ENCODE measurements around the gene PCDH9.

The PCDH9 gene

GRCh38 chr13:67229481-67230403, at the start of gene PCDH9:
PCDH9 (minus strand) TSS chr13:67230336; CDS start chr13:67228440, 1,896 bp downstream.
- no peak for DNase-seq

DNA sequence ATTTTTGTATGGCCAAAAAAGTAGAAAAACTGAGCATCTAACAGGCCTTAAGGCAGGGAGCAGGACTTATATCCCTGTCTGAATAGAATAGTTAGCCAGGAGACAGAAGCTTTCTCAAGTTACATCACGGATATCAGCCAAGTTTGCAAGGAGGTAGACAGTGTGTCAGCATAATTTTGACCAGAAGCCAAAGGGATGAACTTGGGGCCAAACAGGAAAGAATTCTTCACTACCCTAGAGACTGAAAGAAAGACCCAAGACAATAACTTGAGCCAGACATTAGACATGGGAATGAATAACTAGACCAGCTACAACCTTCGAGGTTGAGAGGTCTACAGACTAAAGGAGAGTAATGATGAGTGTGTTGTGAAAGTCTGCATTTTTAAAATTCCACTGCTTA, 48.1 kb upstream of the PCDH9 start:
- no peak for DNase-seq

DNA sequence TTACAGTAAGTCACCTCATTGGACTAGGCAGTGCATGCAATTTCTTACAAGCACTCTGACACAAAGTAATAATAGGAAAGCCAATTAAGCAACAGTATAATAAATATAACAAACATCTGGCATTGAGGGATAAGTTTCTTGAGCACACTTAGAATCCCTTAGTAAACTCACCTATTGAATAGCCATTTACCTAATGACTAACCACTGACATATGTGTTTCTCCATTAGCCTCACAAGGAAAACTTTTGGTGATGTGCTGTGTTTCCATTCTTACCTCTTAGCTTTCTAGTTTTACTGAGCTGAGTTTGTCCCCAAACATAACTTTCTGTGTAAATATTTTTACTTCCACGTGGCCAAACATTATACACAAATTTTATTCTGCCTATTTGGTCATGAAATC, 47.4 kb upstream of the PCDH9 start:
- DNase-seq: no peak

GRCh38 chr13:67275351-67275960, 45.3 kb upstream of the PCDH9 start:
- no peak for DNase-seq

DNA sequence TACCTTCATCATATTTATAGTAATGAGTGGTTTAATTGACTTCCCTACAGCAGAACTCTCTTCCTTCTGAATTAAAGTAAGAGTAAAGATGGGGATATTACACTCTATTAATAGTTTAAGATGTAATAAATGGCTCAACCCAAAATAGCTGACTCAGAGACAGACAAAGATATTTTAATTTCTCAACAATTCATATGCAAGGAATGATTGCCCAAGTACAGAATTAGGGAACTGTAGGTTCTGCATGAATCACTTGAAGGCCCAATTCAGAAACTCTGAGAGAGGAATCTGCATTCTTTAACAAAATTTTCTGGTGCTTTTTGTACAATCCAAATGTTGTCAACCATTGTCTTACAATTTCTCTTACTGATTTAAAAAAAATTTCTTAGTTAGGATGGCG, 42.9 kb upstream of the PCDH9 start:
- DNase-seq: no peak

DNA sequence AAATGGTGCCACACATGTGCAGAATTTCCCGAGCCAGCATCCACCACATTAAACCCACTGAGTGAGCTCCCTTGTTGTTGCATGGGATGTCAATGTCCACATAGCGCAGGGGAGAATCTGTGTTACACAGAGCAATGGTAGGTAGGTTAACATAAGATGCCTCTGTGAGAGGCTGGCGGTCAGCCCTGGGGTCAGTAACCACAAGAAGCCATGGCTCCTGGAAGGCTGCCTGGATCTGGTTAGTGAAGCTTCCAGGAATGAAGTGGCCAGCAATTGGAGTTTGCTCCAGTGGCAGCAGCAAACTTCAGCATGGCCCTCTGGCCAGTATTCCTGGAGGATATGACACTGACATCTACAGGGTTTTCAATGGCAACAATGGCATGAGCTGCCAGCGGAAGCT, 37.0 kb upstream of the PCDH9 start:
- no peak for DNase-seq

GRCh38 chr13:67259208-67259607, 29.1 kb upstream of the PCDH9 start:
- no peak for DNase-seq

DNA sequence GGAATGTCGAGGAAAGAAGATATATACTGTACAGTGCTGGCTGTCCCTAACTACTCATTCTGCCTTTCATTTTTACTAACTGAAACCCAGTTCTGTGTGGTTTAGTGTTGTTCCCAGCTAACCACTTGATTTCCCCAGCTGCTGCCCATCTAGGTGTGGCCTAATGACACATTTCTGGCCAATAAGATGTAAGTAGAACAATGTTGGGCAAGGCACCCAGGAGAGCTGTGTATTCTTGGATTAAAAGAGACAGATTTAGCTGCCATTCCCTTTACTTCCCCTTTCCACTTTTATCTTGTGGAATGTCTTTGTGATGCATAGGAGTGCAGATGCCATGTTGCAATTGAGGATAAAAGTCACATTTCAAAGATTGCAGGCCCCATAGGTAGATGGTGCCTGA, 28.3 kb upstream of the PCDH9 start:
- no peak for DNase-seq

DNA sequence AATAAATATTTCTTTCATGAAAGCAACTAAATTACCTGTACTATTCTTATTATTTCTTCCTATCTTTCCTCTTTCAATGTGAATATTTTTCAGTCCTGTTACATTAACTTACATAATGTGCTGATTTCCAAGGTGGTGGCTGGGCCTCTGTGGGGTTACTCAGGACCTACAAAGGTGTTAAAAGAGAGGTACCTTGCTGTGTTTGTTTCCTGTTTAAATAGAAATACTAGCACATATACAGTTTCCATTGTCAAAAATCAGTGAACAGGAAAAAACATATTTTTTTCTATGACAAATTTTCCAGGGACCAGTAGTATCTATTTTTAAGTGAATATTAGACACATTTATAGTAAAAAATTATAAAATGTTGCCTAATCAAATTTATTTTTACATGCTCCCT, 8.7 kb upstream of the PCDH9 start:
- DNase-seq: no peak

DNA sequence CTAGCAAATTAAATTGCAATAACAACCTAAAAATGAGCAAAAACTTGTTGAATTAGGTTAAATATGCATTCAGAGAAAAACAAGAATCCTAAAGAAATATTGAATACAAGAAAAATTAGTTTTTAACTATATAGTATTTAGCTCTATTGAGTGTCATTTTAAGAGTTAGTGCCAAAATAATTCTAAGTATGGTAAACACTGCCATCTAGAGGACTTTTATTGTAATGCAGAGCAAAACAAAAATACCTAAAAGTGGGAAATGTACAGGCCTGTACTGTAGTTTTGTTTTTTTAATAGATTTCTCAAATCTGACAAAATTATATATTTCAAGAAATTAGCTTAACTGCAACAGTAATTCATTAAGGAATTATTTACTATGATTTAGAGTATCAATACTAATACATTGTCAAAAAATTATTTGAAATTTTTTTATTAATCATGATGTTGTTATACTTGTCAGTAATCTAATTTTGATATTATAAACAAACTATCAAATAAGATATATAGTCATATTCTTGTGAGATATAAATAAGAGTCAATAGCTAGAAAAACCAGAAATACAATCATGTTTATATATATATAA, 8.2 kb upstream of the PCDH9 start:
- DNase-seq: peak; percentile 21

DNA sequence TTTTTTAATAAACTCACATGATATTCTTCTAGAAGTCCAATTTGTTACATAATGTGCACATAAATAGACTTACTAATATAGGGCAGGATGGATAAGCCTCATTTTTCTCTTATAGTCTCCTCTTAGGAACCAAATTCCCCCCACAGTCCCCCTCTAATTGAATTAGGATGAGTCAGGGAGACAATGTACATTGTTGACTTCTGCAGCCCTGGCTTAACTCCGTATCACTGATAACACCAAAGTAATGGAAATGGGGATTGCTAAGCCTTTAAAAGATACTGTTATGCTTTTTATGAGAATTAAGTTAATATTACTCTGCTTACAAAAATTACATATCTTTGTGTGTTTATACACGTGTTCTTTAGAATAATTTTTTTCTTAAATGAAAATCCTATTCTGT, 5.1 kb upstream of the PCDH9 start:
- DNase-seq: no peak

GRCh38 chr13:67232384-67232783, 2.2 kb upstream of the PCDH9 start:
- no peak for DNase-seq

DNA sequence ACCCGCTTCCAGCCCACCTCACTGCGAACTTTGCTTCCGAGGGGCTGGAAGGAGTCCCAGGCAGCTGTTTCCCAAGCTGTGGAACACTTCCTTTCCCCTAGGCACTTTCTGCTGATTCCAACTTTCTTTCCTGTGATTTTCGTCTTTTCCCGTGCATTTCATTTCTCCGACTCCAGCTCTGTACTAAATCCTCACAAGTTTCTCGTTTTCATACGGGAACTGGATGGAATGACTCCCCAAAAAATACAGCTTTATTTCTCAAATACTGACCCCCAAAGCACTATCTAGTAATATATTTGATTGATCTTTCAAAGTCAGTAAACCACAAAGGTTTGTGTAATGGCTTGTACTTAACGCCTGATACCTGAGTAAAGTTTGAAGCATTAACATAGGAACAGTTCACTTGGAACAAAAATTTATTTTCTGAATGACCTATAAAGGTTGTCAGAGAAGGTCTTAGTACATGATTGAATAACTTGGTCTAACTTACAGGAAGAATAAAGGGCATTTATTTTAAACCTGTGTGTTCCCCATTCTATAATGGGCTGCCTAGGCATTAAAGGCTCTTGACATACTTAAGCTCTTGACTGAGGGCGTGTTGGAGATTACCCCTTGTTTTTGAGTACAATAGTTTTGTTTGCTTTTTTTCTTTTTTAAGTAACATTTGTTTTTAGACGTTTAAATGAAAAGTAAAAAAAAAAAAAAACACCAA, 1.3 kb upstream of the PCDH9 start:
- no peak for DNase-seq

- peak; percentile 86 for DNase-seq
Observed at GRCh38 chr13:67230404-67231288, 510 bp upstream of the PCDH9 start.

GRCh38 chr13:67228916-67229315, 1.2 kb downstream of the PCDH9 start:
- no peak for DNase-seq

DNA sequence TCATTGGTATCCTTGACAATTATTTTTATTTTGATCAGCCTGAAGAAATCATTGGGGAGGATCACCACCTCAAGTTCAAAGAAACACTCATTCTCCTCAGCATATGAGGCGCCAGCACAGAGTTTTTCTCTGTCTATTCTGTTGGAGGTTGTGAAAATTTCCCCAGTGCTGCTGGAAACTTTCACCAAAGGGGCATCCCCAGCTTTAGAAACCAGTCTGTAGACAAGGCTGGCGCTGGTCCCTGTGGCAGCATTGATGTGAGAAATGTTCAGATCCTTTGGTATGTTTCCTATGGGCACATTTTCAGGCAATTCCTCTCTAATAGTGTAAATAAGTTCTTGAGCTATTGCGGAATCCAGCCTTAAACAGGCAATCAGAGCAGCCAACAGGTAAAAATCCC, 2.1 kb downstream of the PCDH9 start:
- DNase-seq: no peak

DNA sequence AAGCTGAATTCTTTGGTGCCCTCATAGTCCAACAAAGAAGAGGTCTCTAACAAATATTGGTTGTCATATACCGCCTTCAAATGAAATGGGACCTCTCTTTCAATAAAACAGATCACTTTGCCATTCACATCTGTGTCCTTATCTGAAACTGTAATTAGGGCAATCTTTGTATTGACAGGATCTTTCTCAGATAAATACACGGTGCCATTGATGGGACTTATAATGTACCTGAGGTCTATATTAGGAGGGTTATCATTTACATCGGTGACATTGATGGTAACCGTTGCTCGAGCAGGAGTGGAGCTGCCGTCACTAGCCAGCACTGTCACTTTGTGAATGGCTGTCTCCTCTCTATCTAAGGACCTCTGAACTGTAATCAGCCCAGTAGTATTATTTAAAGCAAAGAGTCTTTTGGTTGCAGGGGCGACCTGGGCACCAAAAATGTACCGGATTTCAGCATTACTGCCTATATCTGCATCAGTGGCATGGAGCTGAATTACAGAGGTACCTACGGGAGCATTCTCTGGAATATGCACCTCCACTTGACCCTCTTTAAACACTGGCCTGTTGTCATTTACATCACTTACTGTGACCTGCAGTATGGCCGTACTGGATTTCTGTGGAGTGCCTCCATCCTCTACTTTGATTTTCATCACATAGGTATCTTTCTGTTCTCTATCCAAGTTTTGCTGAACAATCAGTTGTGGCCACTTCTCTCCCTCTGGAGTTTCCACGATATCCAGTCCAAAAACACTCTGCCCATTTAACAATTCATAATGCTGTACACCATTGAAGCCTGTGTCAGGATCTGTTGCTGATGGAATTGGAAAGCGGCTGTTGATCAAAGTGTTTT, 2.8 kb downstream of the PCDH9 start:
- no peak for DNase-seq

- DNase-seq: no peak
Observed at GRCh38 chr13:67226696-67227095, 3.4 kb downstream of the PCDH9 start.

DNA sequence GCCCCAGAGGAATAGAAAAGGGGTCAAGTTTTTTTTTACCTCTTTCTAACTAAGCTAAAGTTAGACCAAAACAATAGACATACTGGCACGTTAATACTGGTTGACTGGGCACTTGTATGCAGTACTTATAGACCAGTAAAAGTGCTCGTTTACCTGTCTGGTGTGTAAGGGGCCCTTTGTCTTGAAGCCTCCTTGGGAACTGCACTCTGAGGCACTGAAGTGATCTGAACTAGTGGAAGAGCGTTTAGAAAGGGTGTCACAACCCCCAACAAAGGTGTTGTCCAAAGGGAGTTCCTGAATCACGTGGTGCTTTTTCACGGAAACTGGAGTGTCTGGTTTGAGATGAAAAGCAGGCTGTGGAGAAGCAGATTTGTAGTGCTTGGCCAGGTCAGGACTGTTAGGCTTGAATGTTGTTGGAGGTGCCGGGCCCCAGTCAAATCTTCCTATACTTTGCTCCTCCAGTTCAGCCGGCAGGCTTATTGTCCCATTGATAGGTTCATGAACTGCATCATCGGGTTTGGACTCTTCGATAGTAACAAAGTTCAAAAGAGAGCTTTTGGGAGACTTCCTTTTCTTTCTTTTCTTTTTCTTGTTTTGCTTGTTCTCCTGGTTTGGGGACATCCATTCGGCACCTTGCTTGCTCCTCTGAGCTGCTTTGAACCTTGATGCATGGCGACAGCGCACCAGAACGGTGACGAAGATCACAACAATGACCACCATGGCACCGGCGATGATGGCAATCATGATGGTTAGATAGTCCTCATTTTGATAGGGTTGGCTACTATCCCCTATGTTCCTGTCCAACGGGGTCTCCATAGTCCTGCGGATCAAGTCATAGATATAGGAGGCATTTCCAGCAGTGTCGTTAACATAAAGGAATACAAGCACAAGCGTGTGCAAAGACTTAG, 4.6 kb downstream of the PCDH9 start:
- no peak for DNase-seq

DNA sequence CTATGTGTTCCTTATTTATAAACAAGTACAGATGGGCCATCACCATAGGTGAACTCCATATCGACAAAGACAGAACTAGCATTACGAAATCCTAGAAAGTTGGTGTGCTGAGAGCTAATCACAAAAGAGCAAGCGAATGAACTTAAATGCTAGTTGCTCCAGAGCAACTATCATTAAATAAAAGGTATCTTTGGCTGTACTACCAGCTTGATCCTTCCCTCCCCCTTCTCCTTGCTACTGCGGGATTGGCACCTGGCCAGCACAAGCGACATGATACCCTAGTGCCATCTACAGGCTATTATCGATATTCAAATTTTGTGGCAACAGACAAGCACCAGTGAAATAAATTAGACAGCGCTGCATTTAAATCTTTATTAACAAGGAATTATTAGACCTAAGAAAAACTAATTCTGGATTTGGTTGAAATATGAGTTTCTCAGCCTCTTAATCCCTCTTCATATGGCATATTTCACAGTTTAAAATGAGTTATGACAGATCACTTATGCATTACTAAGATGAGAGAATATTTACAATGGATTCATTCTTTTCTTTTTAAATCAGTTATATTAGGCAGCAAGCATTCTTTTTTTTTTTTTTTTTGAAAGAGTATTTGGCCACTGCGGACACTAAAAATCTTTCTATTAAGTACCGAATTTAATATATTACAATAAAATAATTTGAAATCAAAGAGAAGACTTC, 5.8 kb downstream of the PCDH9 start:
- peak; percentile 49 for DNase-seq

Data from KG1 (cell line).